ENCODE measurements around the gene RBBP9.
A peak's percentile ranks its signal among the peaks of the same experiment; 100 is the strongest.
"Not testable (repeated sequence)": the region's sequence is repeated elsewhere in the genome, so short reads cannot be mapped to it uniquely, and the experiment has no call there.

RBBP9 gene

GRCh38 chr20:18496740-18497592 is at the start of gene RBBP9:
Gene RBBP9 (minus strand): TSS chr20:18497225. CDS start chr20:18497167, 58 bp downstream.
- Mint-ChIP-seq H3K4me3 (peak within 1 kb of the TSS; percentile 97), H3K36me3 (ENCODE audit: low read depth) (peaks cover 4% of the 10 kb centered on the region), H3K27ac (peak within 1 kb of the TSS; percentile 83), H3K27me3 (ENCODE audit: low read depth) (no peaks in the 10 kb centered on the region), H3K9me3 (no peaks in the 10 kb centered on the region), H3K4me1 (ENCODE audit: low read depth) (peaks cover 19% of the 10 kb centered on the region)

- Mint-ChIP-seq H3K36me3 (ENCODE audit: low read depth) (peaks cover 60% of the 10 kb centered on the region), H3K9me3 (no peaks in the 10 kb centered on the region), H3K27me3 (ENCODE audit: low read depth) (no peaks in the 10 kb centered on the region), H3K4me1 (ENCODE audit: low read depth) (peaks cover 2% of the 10 kb centered on the region), H3K27ac (no peak overlapping the region), H3K4me3 (no peak overlapping the region)
Observed at GRCh38 chr20:18545566-18545965, 48.5 kb upstream of the RBBP9 start.

- Mint-ChIP-seq H3K27ac (no peak overlapping the region), H3K4me1 (ENCODE audit: low read depth) (peaks cover 6% of the 10 kb centered on the region), H3K4me3 (no peak overlapping the region), H3K27me3 (ENCODE audit: low read depth) (no peaks in the 10 kb centered on the region), H3K9me3 (no peaks in the 10 kb centered on the region), H3K36me3 (ENCODE audit: low read depth) (peaks cover 62% of the 10 kb centered on the region)
Observed at GRCh38 chr20:18543932-18544331, 46.9 kb upstream of the RBBP9 start.

GRCh38 chr20:18543216-18543615 is 46.2 kb upstream of the RBBP9 start:
- Mint-ChIP-seq H3K4me1 (ENCODE audit: low read depth) (peaks cover 6% of the 10 kb centered on the region), H3K27ac (no peak overlapping the region), H3K36me3 (ENCODE audit: low read depth) (peaks cover 58% of the 10 kb centered on the region), H3K9me3 (no peaks in the 10 kb centered on the region), H3K4me3 (no peak overlapping the region), H3K27me3 (ENCODE audit: low read depth) (no peaks in the 10 kb centered on the region)

GRCh38 chr20:18541741-18542140 is 44.7 kb upstream of the RBBP9 start:
- Mint-ChIP-seq H3K27me3 (ENCODE audit: low read depth) (no peaks in the 10 kb centered on the region), H3K4me3 (no peak overlapping the region), H3K36me3 (ENCODE audit: low read depth) (peaks cover 60% of the 10 kb centered on the region), H3K9me3 (no peaks in the 10 kb centered on the region), H3K27ac (no peak overlapping the region), H3K4me1 (ENCODE audit: low read depth) (peaks cover 6% of the 10 kb centered on the region)

- no peaks in the 10 kb centered on the region for H3K9me3 Mint-ChIP-seq
- H3K27ac Mint-ChIP-seq, result no peak overlapping the region
- peaks cover 3% of the 10 kb centered on the region for H3K4me1 Mint-ChIP-seq (ENCODE audit: low read depth)
- no peaks in the 10 kb centered on the region for H3K27me3 Mint-ChIP-seq (ENCODE audit: low read depth)
- H3K4me3 Mint-ChIP-seq, result no peak overlapping the region
- H3K36me3 Mint-ChIP-seq (ENCODE audit: low read depth), result peaks cover 47% of the 10 kb centered on the region
Observed at GRCh38 chr20:18537651-18538050, 40.6 kb upstream of the RBBP9 start.

- H3K36me3 Mint-ChIP-seq (ENCODE audit: low read depth), result peaks cover 58% of the 10 kb centered on the region
- no peaks in the 10 kb centered on the region for H3K27me3 Mint-ChIP-seq (ENCODE audit: low read depth)
- no peaks in the 10 kb centered on the region for H3K9me3 Mint-ChIP-seq
- H3K4me3 Mint-ChIP-seq, result no peak overlapping the region
- H3K4me1 Mint-ChIP-seq (ENCODE audit: low read depth), result no peaks in the 10 kb centered on the region
- no peak overlapping the region for H3K27ac Mint-ChIP-seq
Observed at GRCh38 chr20:18533978-18534644, 37.1 kb upstream of the RBBP9 start.

GRCh38 chr20:18533491-18533890 is 36.5 kb upstream of the RBBP9 start:
- H3K27me3 Mint-ChIP-seq (ENCODE audit: low read depth), result no peaks in the 10 kb centered on the region
- H3K36me3 Mint-ChIP-seq (ENCODE audit: low read depth), result peaks cover 65% of the 10 kb centered on the region
- no peak overlapping the region for H3K27ac Mint-ChIP-seq
- H3K9me3 Mint-ChIP-seq, result no peaks in the 10 kb centered on the region
- H3K4me3 Mint-ChIP-seq, result no peak overlapping the region
- no peaks in the 10 kb centered on the region for H3K4me1 Mint-ChIP-seq (ENCODE audit: low read depth)

GRCh38 chr20:18532626-18533025 is 35.6 kb upstream of the RBBP9 start:
- no peaks in the 10 kb centered on the region for H3K9me3 Mint-ChIP-seq
- H3K4me3 Mint-ChIP-seq, result no peak overlapping the region
- no peak overlapping the region for H3K27ac Mint-ChIP-seq
- H3K36me3 Mint-ChIP-seq (ENCODE audit: low read depth), result peaks cover 67% of the 10 kb centered on the region
- H3K4me1 Mint-ChIP-seq (ENCODE audit: low read depth), result no peaks in the 10 kb centered on the region
- H3K27me3 Mint-ChIP-seq (ENCODE audit: low read depth), result no peaks in the 10 kb centered on the region

- Mint-ChIP-seq H3K4me1 (ENCODE audit: low read depth) (peaks cover 1% of the 10 kb centered on the region), H3K27ac (no peak overlapping the region), H3K27me3 (ENCODE audit: low read depth) (no peaks in the 10 kb centered on the region), H3K4me3 (no peak overlapping the region), H3K9me3 (no peaks in the 10 kb centered on the region), H3K36me3 (ENCODE audit: low read depth) (peaks cover 61% of the 10 kb centered on the region)
Observed at GRCh38 chr20:18529041-18529440, 32.0 kb upstream of the RBBP9 start.

GRCh38 chr20:18527836-18528235 is 30.8 kb upstream of the RBBP9 start:
- H3K4me1 Mint-ChIP-seq (ENCODE audit: low read depth), result peaks cover 3% of the 10 kb centered on the region
- no peak overlapping the region for H3K27ac Mint-ChIP-seq
- H3K27me3 Mint-ChIP-seq (ENCODE audit: low read depth), result no peaks in the 10 kb centered on the region
- peaks cover 62% of the 10 kb centered on the region for H3K36me3 Mint-ChIP-seq (ENCODE audit: low read depth)
- H3K9me3 Mint-ChIP-seq, result no peaks in the 10 kb centered on the region
- H3K4me3 Mint-ChIP-seq, result no peak overlapping the region

GRCh38 chr20:18527339-18527738 is 30.3 kb upstream of the RBBP9 start:
- peaks cover 58% of the 10 kb centered on the region for H3K36me3 Mint-ChIP-seq (ENCODE audit: low read depth)
- H3K4me3 Mint-ChIP-seq, result no peak overlapping the region
- H3K4me1 Mint-ChIP-seq (ENCODE audit: low read depth), result peaks cover 3% of the 10 kb centered on the region
- no peaks in the 10 kb centered on the region for H3K9me3 Mint-ChIP-seq
- no peaks in the 10 kb centered on the region for H3K27me3 Mint-ChIP-seq (ENCODE audit: low read depth)
- no peak overlapping the region for H3K27ac Mint-ChIP-seq

- peaks cover 52% of the 10 kb centered on the region for H3K36me3 Mint-ChIP-seq (ENCODE audit: low read depth)
- not testable (repeated sequence) for H3K4me1 Mint-ChIP-seq (ENCODE audit: low read depth); H3K27me3 Mint-ChIP-seq (ENCODE audit: low read depth); H3K9me3 Mint-ChIP-seq; H3K27ac Mint-ChIP-seq; H3K4me3 Mint-ChIP-seq
Observed at GRCh38 chr20:18526761-18527160, 29.7 kb upstream of the RBBP9 start.

- Mint-ChIP-seq H3K27me3 (ENCODE audit: low read depth) (no peaks in the 10 kb centered on the region), H3K4me3 (no peak overlapping the region), H3K4me1 (ENCODE audit: low read depth) (peaks cover 3% of the 10 kb centered on the region), H3K36me3 (ENCODE audit: low read depth) (peaks cover 37% of the 10 kb centered on the region), H3K27ac (no peak overlapping the region), H3K9me3 (no peaks in the 10 kb centered on the region)
Observed at GRCh38 chr20:18524646-18525045, 27.6 kb upstream of the RBBP9 start.

GRCh38 chr20:18523066-18523465 is 26.0 kb upstream of the RBBP9 start:
- no peaks in the 10 kb centered on the region for H3K27me3 Mint-ChIP-seq (ENCODE audit: low read depth)
- peaks cover 22% of the 10 kb centered on the region for H3K36me3 Mint-ChIP-seq (ENCODE audit: low read depth)
- H3K4me3 Mint-ChIP-seq, result no peak overlapping the region
- no peaks in the 10 kb centered on the region for H3K9me3 Mint-ChIP-seq
- peaks cover 3% of the 10 kb centered on the region for H3K4me1 Mint-ChIP-seq (ENCODE audit: low read depth)
- peak overlapping the region; percentile 26 for H3K27ac Mint-ChIP-seq
